ENCODE results near the gene NRCAM.

DNA sequence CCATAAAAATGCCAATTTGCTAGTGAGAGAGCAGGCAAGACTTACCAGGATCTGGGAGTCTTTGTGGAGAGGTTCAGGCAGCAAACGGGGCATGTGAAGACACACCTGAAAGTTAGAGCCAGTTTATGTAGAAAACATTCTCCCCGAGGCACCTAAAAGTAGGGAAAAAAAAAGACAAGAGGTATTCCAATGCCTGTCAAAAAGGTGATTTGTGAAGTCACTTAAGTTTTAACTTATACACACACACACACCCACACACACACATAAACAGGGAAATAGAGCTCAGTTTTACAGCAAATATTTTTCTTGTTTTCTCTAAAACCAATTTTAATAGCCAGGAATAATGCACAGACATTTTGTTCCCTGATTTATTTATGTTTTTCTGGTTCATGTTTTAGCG lies 326.0 kb downstream of the NRCAM start, which contains the start of gene LAMB4:
- TF ChIP-seq TOX (CRISPR knock-in tag; IDR thresholded peaks at IDR 0.05; ENCODE audit: borderline replicate concordance) (no peak), ZNF8 (CRISPR knock-in tag; IDR thresholded peaks at IDR 0.05) (no peak), PATZ1 (CRISPR knock-in tag; IDR thresholded peaks at IDR 0.05; ENCODE audit: borderline replicate concordance) (no peak), ZC3H10 (CRISPR knock-in tag; IDR thresholded peaks at IDR 0.05) (no peak), ZFP30 (CRISPR knock-in tag; IDR thresholded peaks at IDR 0.05) (no peak), RARB (CRISPR knock-in tag; IDR thresholded peaks at IDR 0.05) (no peak)
- TF ChIP-seq, protein P1, sequence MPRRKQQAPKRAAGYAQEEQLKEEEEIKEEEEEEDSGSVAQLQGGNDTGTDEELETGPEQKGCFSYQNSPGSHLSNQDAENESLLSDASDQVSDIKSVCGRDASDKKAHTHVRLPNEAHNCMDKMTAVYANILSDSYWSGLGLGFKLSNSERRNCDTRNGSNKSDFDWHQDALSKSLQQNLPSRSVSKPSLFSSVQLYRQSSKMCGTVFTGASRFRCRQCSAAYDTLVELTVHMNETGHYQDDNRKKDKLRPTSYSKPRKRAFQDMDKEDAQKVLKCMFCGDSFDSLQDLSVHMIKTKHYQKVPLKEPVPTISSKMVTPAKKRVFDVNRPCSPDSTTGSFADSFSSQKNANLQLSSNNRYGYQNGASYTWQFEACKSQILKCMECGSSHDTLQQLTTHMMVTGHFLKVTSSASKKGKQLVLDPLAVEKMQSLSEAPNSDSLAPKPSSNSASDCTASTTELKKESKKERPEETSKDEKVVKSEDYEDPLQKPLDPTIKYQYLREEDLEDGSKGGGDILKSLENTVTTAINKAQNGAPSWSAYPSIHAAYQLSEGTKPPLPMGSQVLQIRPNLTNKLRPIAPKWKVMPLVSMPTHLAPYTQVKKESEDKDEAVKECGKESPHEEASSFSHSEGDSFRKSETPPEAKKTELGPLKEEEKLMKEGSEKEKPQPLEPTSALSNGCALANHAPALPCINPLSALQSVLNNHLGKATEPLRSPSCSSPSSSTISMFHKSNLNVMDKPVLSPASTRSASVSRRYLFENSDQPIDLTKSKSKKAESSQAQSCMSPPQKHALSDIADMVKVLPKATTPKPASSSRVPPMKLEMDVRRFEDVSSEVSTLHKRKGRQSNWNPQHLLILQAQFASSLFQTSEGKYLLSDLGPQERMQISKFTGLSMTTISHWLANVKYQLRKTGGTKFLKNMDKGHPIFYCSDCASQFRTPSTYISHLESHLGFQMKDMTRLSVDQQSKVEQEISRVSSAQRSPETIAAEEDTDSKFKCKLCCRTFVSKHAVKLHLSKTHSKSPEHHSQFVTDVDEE (CRISPR knock-in tag; IDR thresholded peaks at IDR 0.05) = no peak
- TF ChIP-seq, protein P2, sequence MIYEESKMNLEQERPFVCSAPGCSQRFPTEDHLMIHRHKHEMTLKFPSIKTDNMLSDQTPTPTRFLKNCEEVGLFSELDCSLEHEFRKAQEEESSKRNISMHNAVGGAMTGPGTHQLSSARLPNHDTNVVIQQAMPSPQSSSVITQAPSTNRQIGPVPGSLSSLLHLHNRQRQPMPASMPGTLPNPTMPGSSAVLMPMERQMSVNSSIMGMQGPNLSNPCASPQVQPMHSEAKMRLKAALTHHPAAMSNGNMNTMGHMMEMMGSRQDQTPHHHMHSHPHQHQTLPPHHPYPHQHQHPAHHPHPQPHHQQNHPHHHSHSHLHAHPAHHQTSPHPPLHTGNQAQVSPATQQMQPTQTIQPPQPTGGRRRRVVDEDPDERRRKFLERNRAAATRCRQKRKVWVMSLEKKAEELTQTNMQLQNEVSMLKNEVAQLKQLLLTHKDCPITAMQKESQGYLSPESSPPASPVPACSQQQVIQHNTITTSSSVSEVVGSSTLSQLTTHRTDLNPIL (CRISPR knock-in tag; IDR thresholded peaks at IDR 0.05; ENCODE audit: low read depth) = no peak
